Tibial nerve (tissue), 4 donors: ENCODE results near the gene ZNF485.

Experiments used
- EP300 ChIP-seq, 2 donors: sonication (generic); formaldehyde crosslinking; IDR thresholded peaks; one replicate each; pipeline ENCODE4 v1.6.1; 2017; ENCODE audit warnings: antibody characterized with exemption in 2 of 2, mild to moderate bottlenecking in 1 of 2
- POLR2A ChIP-seq, 2 donors: fragments of 450-650 bp; IDR thresholded peaks; one replicate each; pipeline ENCODE4 v1.6.1; 2017; ENCODE audit warnings: antibody characterized with exemption in 2 of 2, mild to moderate bottlenecking in 2 of 2, moderate library complexity in 2 of 2
- TF ChIP-seq, protein P1 (sequence below), 5 experiments: fragments of 200-600 bp in 3 of 5; fragments of 450-650 bp in 2 of 5; sonication (generic) in 3 of 5; IDR thresholded peaks; one replicate each; pipeline ENCODE4 v1.5.1; 2016 to 2019; ENCODE audit warnings: antibody characterized with exemption in 5 of 5, mild to moderate bottlenecking in 3 of 5, moderate library complexity in 2 of 5

DNA sequence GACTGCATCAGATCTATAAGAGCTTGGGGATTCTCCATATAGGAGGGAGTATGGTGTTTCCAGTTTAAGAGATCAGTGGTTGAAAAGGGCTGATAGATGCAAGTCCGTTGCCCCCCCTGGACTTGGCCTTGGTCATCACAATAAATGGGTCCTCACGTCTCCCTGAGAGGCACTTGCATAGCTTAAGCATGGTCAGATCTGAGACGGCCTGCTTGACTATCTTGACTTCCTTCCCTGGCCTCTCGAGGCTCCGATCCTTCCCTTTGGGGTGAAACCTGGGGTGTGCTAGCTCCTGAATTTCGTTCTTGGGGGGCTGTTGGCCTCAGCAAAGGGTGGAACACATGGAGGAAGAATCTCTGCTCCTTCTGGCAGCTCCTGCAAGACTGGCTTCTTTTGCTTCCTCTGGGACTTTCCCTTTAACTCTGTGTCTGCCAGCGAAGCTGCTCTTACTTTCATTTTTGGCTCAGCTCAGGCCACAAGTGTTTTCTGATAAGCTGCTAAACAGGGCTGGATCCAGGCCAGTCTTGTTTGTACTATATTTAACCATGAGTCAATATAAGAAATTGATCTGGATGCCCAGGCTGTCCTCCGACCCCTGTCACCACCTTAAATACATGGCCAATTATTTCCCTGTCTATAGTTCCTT is 11.2 kb upstream of the ZNF485 start:
- no peak for TF ChIP-seq POLR2A (IDR thresholded peaks at IDR 0.05)
- TF ChIP-seq, protein P1, sequence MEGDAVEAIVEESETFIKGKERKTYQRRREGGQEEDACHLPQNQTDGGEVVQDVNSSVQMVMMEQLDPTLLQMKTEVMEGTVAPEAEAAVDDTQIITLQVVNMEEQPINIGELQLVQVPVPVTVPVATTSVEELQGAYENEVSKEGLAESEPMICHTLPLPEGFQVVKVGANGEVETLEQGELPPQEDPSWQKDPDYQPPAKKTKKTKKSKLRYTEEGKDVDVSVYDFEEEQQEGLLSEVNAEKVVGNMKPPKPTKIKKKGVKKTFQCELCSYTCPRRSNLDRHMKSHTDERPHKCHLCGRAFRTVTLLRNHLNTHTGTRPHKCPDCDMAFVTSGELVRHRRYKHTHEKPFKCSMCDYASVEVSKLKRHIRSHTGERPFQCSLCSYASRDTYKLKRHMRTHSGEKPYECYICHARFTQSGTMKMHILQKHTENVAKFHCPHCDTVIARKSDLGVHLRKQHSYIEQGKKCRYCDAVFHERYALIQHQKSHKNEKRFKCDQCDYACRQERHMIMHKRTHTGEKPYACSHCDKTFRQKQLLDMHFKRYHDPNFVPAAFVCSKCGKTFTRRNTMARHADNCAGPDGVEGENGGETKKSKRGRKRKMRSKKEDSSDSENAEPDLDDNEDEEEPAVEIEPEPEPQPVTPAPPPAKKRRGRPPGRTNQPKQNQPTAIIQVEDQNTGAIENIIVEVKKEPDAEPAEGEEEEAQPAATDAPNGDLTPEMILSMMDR (IDR thresholded peaks at IDR 0.05), result no peak
- no peak for TF ChIP-seq EP300 (IDR thresholded peaks at IDR 0.05)
